DMS114 treated with DMSO at 0.1 percent for 48 hours (cell line): ENCODE results near the gene KIF27.
"Not testable (repeated sequence)": the region's sequence is repeated elsewhere in the genome, so short reads cannot be mapped to it uniquely, and the experiment has no call there.

Experiments used
- DNase-seq: peaks from one replicate; lab custom pipeline; 2025; ENCODE audit not compliant: unreplicated experiment; lab: John Stamatoyannopoulos, UW

Gene KIF27

GRCh38 chr9:83934569-83935275 is 13.5 kb upstream of the KIF27 start:
- DNase-seq = no peak

- no peak for DNase-seq
Observed at GRCh38 chr9:83933790-83934189, 12.6 kb upstream of the KIF27 start.

GRCh38 chr9:83932851-83933250 is 11.6 kb upstream of the KIF27 start:
- no peak for DNase-seq

- DNase-seq = no peak
Observed at GRCh38 chr9:83932011-83932410, 10.8 kb upstream of the KIF27 start.

GRCh38 chr9:83930881-83931280 is 9.6 kb upstream of the KIF27 start:
- DNase-seq = no peak

GRCh38 chr9:83927591-83927990 is 6.4 kb upstream of the KIF27 start:
- DNase-seq = no peak

- DNase-seq = no peak
Observed at GRCh38 chr9:83920469-83920926, 734 bp downstream of the KIF27 start.

GRCh38 chr9:83919111-83919510 is 2.1 kb downstream of the KIF27 start:
- no peak for DNase-seq

- peak; percentile 27 for DNase-seq
Observed at GRCh38 chr9:83912194-83912593, 9.0 kb downstream of the KIF27 start.

- DNase-seq = no peak
Observed at GRCh38 chr9:83906144-83906543, 15.1 kb downstream of the KIF27 start.

GRCh38 chr9:83900615-83901014 is 20.6 kb downstream of the KIF27 start:
- DNase-seq = not testable (repeated sequence)

GRCh38 chr9:83894301-83894700 is 26.9 kb downstream of the KIF27 start:
- DNase-seq = not testable (repeated sequence)

GRCh38 chr9:83886498-83886897 is 34.7 kb downstream of the KIF27 start:
- DNase-seq = not testable (repeated sequence)

GRCh38 chr9:83885559-83886240 is 35.5 kb downstream of the KIF27 start:
- not testable (repeated sequence) for DNase-seq

GRCh38 chr9:83881687-83882408 is 39.4 kb downstream of the KIF27 start:
- DNase-seq = not testable (repeated sequence)

- DNase-seq = not testable (repeated sequence)
Observed at GRCh38 chr9:83875559-83875958, 45.7 kb downstream of the KIF27 start.

- DNase-seq = not testable (repeated sequence)
Observed at GRCh38 chr9:83849895-83850294, 71.3 kb downstream of the KIF27 start.

GRCh38 chr9:83837070-83837643 is 84.1 kb downstream of the KIF27 start:
- DNase-seq = not testable (repeated sequence)

GRCh38 chr9:83830426-83831071 is 90.7 kb downstream of the KIF27 start:
- DNase-seq = not testable (repeated sequence)

GRCh38 chr9:83824986-83825623 is 96.1 kb downstream of the KIF27 start:
- not testable (repeated sequence) for DNase-seq
